NCI-H345 treated with DMSO at 0.1 percent for 48 hours (cell line): ENCODE data around the gene CCNH.

Experiments used
- DNase-seq: peaks from one replicate; lab custom pipeline; 2025; ENCODE audit not compliant: unreplicated experiment; lab: John Stamatoyannopoulos, UW

CCNH gene

DNA sequence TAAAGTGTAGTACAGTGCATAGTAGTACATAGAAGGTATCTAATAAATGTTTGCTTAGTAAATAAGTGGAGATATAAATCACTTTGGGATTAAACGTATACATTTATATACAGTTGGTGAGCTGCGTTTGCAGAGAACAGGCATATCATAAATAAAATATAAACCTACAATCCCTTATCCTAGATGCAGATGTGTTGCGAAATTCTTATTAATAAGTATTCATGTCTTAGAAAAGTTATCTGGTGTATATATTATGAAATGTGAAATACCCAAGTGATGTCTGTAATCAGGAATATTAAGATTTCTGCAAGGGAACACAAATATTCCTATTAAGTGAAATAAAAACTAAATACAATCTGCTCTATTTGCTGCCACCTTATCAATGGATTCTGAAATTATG, 8.8 kb downstream of the CCNH start:
- DNase-seq: no peak

DNA sequence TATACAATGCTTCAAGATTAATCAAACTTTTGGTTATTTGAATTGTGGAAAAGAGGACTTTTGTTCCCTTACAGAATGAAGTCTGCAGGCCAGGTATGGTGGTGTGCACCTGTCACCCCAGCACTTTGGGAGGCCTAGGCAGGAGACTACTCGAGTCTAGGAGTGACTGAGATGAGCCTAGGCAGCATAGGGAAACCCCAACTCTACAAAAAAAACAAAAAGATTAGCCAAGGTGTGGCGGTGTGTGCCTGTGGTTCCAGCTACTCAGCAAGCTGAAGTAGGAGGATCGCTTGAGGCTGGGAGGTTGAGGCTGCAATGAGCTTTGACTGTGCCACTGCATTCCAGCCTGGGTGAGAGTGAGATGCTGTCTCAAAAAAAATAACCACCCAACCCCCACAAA, 9.3 kb downstream of the CCNH start:
- no peak for DNase-seq

DNA sequence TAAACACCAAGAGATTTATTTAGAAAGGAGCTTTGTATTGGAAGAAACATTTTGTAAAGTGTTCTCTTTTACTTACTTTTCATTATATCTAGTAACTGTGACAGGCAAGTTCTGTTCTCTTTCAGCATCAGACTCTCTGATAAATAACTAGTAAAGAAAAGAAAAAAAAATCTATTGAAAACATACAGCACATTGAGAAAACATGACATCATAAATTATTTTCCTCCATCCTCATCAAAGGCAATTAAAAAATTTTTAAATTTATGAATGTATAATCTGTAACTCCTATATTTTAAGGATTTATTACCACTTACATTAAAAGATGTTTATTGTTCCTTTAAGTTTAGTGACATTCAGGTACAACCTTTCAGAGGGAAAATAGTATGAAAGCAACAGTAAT, 11.1 kb downstream of the CCNH start:
- DNase-seq: no peak

DNA sequence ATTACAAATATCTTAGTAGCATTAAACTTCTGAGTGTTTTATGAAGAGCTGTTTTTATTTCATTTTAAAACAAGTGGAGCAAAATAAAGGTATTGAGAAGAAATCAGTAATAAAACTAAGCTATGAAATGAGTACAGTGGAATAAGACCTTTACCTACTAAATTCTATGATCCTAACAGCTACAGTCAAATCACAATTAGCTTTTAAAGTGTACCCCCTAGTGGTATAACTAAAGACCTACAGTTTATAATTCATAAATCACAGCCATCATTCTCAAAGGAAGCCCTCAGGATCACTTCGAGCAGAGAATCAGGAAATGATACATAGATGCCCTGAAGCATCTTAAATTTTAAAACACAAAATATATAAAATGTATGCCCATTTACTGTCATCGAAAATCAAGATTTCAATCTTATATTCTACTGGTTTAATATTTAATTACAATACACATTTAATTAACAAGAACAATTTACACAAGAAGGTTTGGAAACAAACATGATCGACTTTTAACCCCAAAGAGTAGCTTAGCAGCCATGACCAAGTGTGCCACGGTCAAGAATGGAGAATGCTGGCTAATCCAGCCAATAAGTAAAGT, 12.3 kb downstream of the CCNH start:
- DNase-seq: no peak

DNA sequence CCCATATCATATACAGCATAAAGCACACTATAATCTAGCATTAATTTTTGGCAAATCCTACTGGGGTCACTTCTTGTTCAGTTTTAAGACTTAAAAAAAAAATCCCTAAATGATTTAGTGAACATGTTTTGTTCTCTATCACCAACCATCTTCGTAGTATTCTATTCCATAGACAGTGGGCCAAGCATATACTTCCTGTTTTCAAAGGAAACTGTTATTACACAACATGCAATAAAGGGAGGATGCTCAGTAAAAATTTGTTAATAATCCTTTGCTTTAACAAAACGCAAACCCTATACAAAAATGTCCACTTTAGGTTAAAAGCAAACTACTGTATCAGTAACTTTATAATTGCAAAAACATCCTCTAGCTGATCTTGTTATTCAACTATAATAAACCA, 13.0 kb downstream of the CCNH start:
- no peak for DNase-seq

DNA sequence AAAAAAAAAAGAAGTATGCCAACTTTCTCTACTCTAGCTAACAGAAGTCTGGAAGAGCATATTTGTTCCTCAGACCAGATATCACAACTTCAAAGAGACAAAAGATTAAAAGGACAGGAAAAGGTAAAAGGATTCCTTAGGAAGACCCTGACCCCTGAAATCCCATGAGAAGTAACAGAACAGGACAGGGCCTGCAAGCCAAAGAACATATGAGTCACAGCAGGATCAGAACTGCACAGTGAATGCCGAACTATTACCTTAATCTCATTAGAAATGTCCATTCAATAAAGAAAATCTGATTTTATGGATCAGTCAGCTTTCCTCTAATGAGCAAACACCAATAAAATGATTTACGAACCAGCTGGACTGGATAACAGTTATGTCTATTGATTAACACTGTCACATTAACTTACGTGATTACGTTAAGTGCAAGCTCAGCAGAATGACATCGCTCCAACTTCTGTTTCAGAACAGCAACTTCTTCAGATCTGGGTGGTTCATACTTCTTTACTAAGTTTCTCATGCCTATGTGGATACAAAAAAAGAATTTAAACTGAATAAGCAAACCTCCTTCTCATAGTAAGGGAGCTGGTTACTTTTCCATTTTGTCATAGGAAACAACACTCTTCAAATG, 13.6 kb downstream of the CCNH start:
- no peak for DNase-seq

DNA sequence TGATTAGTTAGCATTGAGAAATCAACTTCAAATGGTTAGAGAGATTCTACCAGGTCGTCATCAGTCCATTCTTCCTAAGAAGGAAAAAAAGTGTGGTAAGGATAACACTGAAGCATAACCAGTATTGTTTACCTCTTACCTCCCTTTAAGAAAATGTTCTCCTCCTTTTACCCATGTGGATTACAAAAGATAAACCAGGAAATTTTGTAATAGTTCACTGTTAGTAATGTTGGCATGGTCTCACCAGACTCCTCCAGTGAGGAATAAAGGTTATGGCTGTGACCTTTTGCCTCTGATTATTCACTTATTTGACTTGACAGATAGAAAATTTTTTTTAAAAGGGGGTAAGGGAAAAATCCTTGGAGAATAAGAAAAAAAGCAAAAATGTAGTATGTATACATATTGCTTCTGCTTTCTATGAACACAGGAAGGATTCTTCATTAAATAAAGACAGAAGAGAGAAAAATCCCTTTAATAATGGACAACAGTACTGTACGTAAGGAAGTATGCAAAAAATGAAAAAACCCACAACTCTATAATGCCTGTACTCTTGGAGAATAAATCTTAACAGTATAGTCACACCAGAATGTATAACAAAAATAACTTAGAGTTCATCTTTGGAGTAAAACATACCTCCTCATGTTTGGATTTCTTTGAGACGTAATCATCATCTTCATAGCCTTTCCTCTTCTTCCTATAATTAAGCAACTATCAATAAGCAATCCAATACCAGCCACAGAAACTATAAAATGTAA, 18.1 kb downstream of the CCNH start:
- DNase-seq: no peak

DNA sequence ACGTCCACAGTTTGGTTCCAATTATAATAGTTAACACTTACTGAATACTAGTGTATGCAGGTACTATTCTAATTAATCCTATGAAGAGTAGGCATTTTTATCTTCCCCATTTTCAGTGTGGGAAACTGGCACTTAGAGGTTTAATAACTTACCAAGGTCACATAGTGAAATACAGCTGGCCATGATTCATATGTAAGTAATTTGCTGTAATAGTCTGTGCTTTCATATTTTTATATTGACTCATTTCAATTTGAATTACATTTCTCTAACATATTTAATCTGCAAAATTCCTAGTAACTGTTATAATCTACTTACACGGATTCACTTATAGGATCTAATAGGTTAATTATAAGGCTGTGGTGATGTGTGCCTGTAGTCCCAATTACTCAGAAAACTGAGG, 19.4 kb downstream of the CCNH start:
- DNase-seq: no peak

DNA sequence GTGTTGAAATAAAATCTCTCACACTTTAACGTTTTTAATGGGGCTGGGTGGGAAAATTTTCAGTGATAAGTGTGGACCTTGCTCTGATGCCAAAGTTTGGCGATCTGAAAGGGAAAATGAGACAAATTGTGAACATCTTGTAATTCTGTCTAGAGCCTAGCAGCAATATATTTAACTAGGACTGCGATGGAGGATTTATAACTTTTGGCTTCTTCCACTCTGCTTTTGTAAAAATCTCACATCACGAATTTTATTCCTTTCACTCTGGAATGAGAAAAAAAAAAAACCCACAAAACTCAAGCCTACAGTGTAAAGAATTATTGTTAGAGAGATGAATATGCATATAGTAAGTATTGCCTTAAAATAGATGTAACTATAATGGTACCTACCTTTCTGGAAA, 19.9 kb downstream of the CCNH start:
- DNase-seq: no peak

DNA sequence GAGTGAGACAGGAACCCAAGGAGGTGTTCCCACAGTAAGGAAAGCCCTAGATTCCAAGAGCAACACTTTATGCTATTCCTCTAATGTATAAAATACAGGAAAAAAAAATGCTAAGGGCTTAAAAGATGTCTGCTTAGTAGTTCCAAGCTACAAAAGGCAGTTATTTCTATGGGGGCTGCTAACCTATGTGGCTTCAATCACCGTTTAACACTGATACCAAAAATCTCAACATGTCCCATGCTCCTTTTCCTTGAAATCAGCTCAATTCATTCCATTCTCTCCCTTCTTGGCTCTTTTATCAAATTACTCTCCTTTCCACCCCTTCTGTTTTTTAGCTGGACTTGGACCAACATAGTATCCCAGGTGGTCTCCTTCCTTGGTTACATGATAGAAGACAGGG, 20.6 kb downstream of the CCNH start:
- no peak for DNase-seq

DNA sequence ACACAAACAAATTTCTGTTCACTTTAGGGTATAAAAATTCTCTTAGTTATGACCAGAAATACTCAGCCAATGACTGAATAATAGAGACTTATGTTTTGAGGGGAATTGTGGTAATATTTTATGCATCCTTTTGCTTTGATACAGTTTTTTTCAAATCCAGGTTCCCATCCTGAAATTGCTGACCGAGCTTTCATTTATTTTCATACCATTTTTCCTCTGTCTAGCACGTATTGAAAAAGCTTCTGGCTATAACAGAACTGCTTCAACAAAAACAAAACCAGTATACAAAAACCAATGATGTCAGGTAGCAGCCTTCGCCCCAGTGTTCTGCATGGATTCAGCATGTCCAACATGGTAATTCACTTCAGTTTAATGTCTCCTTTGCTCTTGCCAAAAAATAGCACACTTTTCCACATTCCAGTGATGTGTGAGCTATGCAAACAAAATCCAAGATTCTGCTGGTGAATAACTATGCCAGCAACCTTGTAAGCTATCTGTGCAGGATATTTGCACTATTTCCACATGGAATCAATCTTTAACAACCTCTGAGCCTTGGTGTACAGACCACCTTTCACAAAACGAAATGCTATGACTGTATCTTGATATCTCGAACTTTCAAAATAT, 22.0 kb downstream of the CCNH start:
- no peak for DNase-seq

DNA sequence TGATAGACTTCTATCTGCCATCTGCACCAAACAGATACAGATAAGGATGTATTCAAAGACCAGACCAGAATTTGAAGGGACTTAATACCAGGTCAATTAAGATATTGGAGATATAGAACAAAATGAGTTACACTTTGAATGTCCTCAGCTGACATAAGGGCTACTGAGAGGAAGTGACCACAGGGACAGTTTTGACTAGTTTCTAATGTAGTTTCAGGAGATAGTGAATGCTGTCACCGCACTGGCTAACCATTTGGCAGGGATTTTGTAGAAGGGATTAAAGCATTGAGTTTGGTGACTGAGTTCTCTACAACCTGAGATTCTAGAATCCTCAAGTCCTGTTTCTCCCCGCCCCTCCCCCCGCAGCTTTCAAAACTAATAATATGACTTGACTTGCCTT, 22.7 kb downstream of the CCNH start:
- no peak for DNase-seq

DNA sequence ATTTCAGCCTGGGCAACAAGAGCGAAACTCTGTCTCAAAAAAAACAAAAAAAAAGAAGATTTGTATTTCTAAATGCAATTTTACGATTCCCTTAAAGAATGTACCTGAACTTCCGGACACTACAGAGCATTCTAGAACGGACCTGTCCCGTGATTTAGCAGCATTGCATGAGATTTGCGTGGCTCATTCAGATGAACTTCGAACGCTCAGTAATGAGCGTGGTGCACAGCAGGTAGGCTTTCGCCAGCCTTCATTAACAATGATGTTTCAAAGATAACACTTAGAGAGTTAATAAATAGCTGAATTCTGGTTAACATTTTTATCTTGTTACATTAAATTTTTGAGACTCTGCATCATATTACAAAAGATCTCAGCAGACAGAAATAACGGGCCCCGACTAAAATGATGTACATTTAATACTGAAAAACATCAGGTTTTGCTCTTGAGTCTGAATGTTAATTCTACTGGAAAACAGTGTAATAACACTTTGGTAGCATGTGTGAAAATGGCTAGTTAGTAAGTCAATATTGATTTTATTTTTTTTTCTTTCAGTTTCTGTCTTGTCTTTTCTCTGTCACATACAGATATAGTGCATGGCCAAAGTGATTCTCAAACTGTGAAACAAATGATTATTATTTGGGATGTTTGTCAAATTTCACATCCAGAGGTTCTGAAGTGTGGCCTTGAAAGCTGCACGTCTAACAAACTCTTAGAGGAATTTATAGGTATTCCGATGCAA, 23.3 kb downstream of the CCNH start:
- no peak for DNase-seq

DNA sequence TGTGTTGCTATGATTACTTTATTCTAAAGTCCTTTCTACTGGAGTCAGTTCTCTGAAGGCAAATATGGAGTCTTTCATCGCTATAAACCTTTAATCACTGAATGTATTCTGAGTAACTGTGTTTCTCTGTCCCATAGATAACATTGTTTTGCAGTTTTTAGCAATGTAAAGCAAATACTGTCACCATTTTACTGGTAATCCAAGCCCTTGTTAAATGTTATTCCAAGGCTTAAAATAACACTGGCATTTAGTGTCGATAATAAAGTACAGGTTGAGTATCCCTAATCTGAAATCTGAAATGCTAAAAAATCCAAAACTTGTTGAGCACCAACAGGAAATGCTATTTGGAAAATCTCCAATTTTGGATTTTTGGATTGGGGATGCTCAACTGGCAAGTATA, 24.6 kb downstream of the CCNH start:
- DNase-seq: no peak

DNA sequence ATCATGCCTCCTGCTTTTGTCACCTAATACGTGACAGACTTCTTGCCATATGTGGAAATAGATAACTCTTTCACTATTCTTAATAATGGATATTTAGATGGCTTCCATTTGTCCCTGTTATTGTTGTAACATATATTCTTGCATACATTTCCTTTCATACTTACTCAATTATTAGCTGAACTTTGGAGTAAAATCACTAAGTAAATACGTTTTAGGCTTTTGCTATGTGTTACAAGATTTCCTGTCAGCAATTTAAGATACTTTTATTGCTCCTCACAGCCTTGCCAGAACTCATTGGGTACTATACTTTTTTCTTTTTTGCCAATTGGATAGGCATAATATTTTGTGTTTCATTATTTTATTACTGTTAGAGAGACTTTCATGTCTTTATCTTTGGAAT, 26.9 kb downstream of the CCNH start:
- DNase-seq: no peak

DNA sequence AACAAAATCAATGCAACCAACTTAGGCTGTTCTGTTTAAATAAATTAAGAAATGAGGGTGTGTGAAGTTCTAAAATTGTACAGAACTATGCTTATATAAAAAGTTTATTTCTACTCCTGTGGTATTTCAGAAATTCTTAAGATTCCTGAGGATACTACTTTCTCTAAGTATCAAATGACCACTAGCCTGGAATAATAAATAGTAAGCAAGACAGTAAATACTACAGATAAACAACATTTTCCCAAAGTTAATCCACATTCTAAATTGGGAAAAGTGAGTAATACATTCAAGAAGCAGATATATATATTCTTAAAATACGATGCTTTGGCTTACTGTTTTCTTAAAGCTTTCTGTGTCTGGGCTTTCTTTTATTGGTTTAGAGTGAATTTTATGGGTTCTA, 29.5 kb downstream of the CCNH start:
- DNase-seq: no peak

DNA sequence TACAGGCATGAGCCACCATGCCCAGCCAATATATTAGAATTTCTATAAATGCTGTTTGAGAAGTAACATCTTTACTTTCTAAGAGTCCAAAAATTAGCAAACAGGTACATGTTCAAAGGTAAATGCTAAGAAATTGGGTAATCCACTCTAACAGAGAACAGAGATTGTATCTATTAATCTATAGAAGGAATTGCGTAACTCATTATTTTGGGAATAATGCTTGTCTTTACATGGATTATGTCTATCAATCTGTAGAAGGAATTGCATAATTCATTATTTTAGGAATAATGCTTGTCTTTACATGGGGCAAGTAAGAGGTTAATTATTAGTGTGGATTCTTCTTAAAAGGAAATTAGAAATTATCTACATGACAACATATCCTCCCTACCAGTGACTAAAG, 30.5 kb downstream of the CCNH start:
- DNase-seq: no peak

DNA sequence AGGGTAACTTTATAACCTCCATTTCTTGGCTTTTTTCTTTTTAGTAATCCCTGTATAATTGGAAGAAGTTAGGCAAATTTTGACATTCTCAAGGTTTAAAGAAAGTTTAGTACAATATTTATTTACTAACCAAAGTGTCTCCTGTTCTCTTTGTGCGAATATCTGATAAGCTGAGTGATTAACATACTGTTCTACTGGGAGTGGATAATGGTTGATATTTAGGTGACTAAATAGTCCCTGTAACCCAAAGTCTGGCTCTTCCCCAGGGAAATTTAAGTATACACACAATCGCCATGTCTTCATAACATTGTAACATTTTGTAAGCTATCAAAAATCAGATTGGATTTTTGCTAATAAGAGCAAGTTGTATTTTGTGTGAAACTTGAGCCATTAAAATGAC, 40.0 kb downstream of the CCNH start:
- no peak for DNase-seq

DNA sequence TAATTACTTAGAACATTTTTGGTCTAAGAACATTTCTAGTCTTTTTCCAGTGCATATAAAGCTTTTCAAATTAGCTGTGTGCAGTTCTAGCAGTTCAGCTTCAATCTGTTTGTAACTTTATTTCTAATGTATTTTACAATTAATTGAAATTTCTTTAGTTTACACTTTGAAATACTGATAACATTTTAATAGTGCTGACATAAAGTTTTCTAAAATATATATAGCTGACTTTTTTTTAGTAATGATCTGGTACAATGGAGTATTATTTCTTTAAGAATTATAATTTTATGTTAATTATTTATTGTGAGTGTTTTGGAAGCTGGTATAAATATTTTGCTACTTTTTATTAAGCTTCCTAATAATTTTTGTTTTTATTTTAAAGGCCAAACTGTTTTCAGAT, 43.3 kb downstream of the CCNH start:
- no peak for DNase-seq

DNA sequence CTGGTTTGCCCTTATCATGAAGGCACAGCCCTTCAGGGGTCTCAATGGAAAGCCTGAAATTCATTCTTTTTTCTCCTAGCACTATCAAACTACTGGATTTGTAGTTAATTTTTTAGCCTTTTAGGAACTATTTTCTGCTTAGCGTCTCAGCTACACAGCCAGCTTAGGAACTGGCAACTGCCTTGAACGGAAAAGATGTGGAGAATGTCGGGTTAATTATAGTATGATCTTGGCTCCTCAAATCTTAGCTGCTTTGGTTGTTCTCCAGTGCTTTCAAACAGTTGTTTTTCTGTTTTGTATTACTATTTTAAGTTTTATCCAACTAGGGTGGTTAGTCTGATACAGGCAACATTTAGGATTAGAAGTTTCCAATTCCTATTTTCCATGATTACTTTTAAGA, 44.1 kb downstream of the CCNH start:
- no peak for DNase-seq

DNA sequence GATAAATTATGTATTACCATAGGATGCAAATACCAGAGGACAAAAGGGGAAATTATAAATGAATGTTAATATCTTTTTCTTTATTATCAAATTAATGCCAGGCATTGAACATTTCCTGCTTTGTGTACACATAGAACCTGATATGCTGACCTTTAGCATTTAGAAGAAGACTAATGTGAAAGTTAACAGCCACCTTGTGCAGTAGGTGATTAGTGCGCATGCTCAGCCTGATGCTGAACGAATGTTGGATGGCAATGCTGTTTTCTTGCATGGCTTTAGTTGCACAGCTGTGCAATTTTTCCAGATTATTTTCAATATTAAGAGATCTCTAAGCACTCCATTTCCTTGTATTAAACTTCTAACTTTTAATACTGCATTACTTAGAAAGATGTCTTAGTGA, 45.5 kb downstream of the CCNH start:
- no peak for DNase-seq
